Activated CD4-positive, alpha-beta T cell treated with anti-CD3 and anti-CD28 coated beads, Interleukin-2, amount 10 ng/mL, durations not matched to agents 7 days and 5 days (primary cell): ENCODE results near the gene C10orf62. TPM values are rescaled to one million over a fixed set of nuclear protein-coding genes. Genes with fewer than 3 reads are reported as not detected.
"Not testable (repeated sequence)": the region's sequence is repeated elsewhere in the genome, so short reads cannot be mapped to it uniquely, and the experiment has no call there.

Experiments used
- CTCF ChIA-PET: fragments of 350-600 bp; sonication (Branson Sonifier 250); formaldehyde crosslinking; loops from one replicate; lab custom pipeline; 2021; ENCODE audit warnings: antibody characterized with exemption; lab: Charles Lee
- POLR2A ChIA-PET: fragments of 350-600 bp; sonication (Branson Sonifier 250); formaldehyde crosslinking; loops from one replicate; lab custom pipeline; 2021; ENCODE audit warnings: antibody characterized with exemption; lab: Charles Lee
- DNase-seq: peaks from one replicate; pipeline ENCODE4 v3.0.0-alpha.2; 2020
- H3K27ac Mint-ChIP-seq: one replicate; pipeline ENCODE4 v1.8.0; 2021; ENCODE audit warnings: mild to moderate bottlenecking, moderate library complexity, mixed read lengths
- H3K27me3 Mint-ChIP-seq: one replicate; pipeline ENCODE4 v1.8.0; 2021; ENCODE audit warnings: mixed read lengths
- H3K36me3 Mint-ChIP-seq: one replicate; pipeline ENCODE4 v1.8.0; 2021; ENCODE audit warnings: low read depth, mixed read lengths
- H3K4me1 Mint-ChIP-seq: one replicate; pipeline ENCODE4 v1.8.0; 2021; ENCODE audit warnings: mixed read lengths
- H3K4me3 Mint-ChIP-seq: one replicate; pipeline ENCODE4 v1.8.0; 2021; ENCODE audit warnings: mild to moderate bottlenecking, moderate library complexity, mixed read lengths
- H3K9me3 Mint-ChIP-seq: one replicate; pipeline ENCODE4 v1.8.0; 2021; ENCODE audit warnings: mixed read lengths
- total RNA-seq, 2 experiments: library from RNA; stranded (reverse); gene quantifications; one replicate each; pipeline ENCODE4 v1.2.3, GENCODE V29; 2021

The C10orf62 gene
- total RNA-seq, 2 experiments from 2014 or later = not detected

DNA sequence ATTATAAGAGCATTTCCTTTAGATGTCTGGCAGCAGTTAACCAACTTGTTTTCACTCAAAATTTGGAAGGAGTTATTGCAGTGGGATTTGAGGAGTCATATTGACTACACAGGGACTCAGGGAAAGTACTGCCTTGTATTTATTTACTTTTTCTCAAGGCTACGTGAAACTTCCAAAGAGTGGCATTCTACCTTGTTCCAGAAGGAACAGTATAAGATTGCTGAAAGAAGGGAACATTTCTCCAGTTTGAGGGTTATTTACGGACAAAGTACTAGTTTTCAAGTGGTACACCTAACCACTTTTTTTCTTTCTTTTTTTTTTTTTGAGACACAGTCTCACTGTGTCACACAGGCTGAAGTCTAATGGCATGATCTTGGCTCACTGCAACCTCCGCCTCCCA is 38.7 kb downstream of the C10orf62 start:
- POLR2A ChIA-PET = no interaction called here
- no peak for DNase-seq
- Mint-ChIP-seq H3K27ac (no peak overlapping the region), H3K4me3 (no peak overlapping the region), H3K9me3 (no peaks in the 10 kb centered on the region), H3K27me3 (no peaks in the 10 kb centered on the region), H3K4me1 (peaks cover 11% of the 10 kb centered on the region), H3K36me3 (peaks cover under 1% of the 10 kb centered on the region)
- CTCF ChIA-PET = no interaction called here

DNA sequence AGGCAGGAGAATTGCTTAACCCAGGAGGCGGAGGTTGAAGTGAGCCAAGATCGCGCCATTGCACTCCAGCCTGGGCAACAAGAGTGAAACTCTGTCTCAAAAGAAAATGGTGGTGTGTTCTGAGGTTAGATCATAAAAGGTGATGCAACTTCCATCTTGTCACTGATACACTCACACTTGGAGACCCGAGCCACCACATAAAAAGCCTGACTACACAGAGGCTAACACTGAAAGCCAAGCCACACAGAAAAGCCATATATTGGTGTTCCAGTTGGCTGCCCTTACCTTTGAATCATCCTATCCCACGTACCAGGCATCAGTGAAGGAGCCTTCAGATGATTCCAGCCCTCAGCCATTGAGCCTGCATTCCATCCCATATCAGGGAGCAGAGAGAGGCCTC is 39.8 kb downstream of the C10orf62 start:
- no peak overlapping the region for H3K27ac Mint-ChIP-seq

GRCh38 chr10:97631098-97631497 is 41.6 kb downstream of the C10orf62 start:
- no peak overlapping the region for H3K4me3 Mint-ChIP-seq
- H3K36me3 Mint-ChIP-seq = peaks cover 2% of the 10 kb centered on the region
- ChIA-PET POLR2A (no interaction called here), CTCF (no interaction called here)
- H3K4me1 Mint-ChIP-seq = peaks cover 18% of the 10 kb centered on the region
- no peaks in the 10 kb centered on the region for H3K9me3 Mint-ChIP-seq
- no peaks in the 10 kb centered on the region for H3K27me3 Mint-ChIP-seq
- no peak overlapping the region for H3K27ac Mint-ChIP-seq
- no peak for DNase-seq

More for the DNA sequence above, 39.8 kb downstream of the C10orf62 start:
- no peak for DNase-seq
- H3K4me1 Mint-ChIP-seq = peaks cover 18% of the 10 kb centered on the region
- ChIA-PET POLR2A (no interaction called here), CTCF (no interaction called here)
- H3K27me3 Mint-ChIP-seq = no peaks in the 10 kb centered on the region
- H3K4me3 Mint-ChIP-seq = no peak overlapping the region
- H3K36me3 Mint-ChIP-seq = peaks cover 2% of the 10 kb centered on the region
- H3K9me3 Mint-ChIP-seq = no peaks in the 10 kb centered on the region

- CTCF ChIA-PET = no interaction called here
- POLR2A ChIA-PET = no interaction called here
Observed at GRCh38 chr10:97632949-97633884, 43.7 kb downstream of the C10orf62 start, which contains the start of gene MORN4. Gene MORN4 (minus strand): TSS chr10:97633500. CDS start chr10:97619653, 13,847 bp downstream.

GRCh38 chr10:97633921-97634320 is 44.4 kb downstream of the C10orf62 start:
- peak overlapping the region; percentile 93 for H3K4me3 Mint-ChIP-seq
- no peaks in the 10 kb centered on the region for H3K27me3 Mint-ChIP-seq
- no peak for DNase-seq
- H3K4me1 Mint-ChIP-seq = peaks cover 18% of the 10 kb centered on the region
- H3K9me3 Mint-ChIP-seq = no peaks in the 10 kb centered on the region
- POLR2A ChIA-PET = no interaction called here
- H3K36me3 Mint-ChIP-seq = peaks cover 2% of the 10 kb centered on the region
- H3K27ac Mint-ChIP-seq = peak overlapping the region; percentile 87
- CTCF ChIA-PET = no interaction called here

More at GRCh38 chr10:97632949-97633884, 43.7 kb downstream of the C10orf62 start, which contains the start of gene MORN4:
- H3K36me3 Mint-ChIP-seq = peaks cover 2% of the 10 kb centered on the region
- H3K4me3 Mint-ChIP-seq = peak within 1 kb of the TSS; percentile 93
- H3K9me3 Mint-ChIP-seq = no peaks in the 10 kb centered on the region
- peaks cover 18% of the 10 kb centered on the region for H3K4me1 Mint-ChIP-seq
- peak within 1 kb of the TSS; percentile 87 for H3K27ac Mint-ChIP-seq
- no peaks in the 10 kb centered on the region for H3K27me3 Mint-ChIP-seq
- DNase-seq = peak; percentile 94

DNA sequence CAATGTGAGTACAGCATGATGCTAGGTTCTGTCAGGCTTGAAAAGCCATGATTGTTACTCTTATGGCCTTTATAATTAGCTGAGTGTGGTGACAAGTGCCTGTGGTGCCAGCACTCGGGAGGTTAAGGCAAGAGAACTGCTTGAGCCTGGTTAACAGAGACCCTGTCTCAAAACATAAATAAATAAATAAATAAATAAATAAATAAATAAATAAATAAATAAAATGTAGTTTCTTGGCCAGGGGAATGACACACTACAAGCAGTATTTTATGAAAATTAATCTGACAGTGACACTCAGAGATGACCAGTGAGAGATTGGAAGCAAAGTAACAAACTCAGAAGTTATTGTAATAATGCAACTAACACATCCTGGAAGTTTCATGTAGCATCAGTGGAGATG is 46.1 kb downstream of the C10orf62 start:
- Mint-ChIP-seq H3K4me1 (peaks cover 22% of the 10 kb centered on the region), H3K36me3 (peaks cover 2% of the 10 kb centered on the region), H3K9me3 (no peaks in the 10 kb centered on the region), H3K27me3 (no peaks in the 10 kb centered on the region), H3K4me3 (no peak overlapping the region), H3K27ac (no peak overlapping the region)
- POLR2A ChIA-PET = no interaction called here
- CTCF ChIA-PET = no interaction called here
- no peak for DNase-seq

- CTCF ChIA-PET = interaction anchor here (1.1 kb wide), 1 partner anchor 179 kb away, joined by 3 read pairs; no protein-coding TSS in a partner anchor
- H3K27me3 Mint-ChIP-seq, DNase-seq, H3K36me3 Mint-ChIP-seq, H3K9me3 Mint-ChIP-seq, H3K4me3 Mint-ChIP-seq, POLR2A ChIA-PET, H3K27ac Mint-ChIP-seq: not testable (repeated sequence)
- H3K4me1 Mint-ChIP-seq = peaks cover 24% of the 10 kb centered on the region
Observed at GRCh38 chr10:97639090-97639489, 49.6 kb downstream of the C10orf62 start.

GRCh38 chr10:97640174-97640867 is 50.8 kb downstream of the C10orf62 start, which contains the start of gene PI4K2A:
Gene PI4K2A (plus strand): TSS chr10:97640671. CDS start chr10:97640743, 72 bp downstream.
- Mint-ChIP-seq H3K9me3 (no peaks in the 10 kb centered on the region), H3K27me3 (no peaks in the 10 kb centered on the region), H3K4me3 (peak within 1 kb of the TSS; percentile 94), H3K4me1 (peaks cover 24% of the 10 kb centered on the region), H3K36me3 (peaks cover 10% of the 10 kb centered on the region), H3K27ac (peak within 1 kb of the TSS; percentile 95)
- CTCF ChIA-PET = interaction anchor here (0.6 to 1.9 kb wide), 4 partner anchors 25 to 1571 kb away, joined by 3 to 4 read pairs (median 4); no protein-coding TSS in a partner anchor
- peak; percentile 100 for DNase-seq
- POLR2A ChIA-PET = interaction anchor here (0.5 to 0.7 kb wide), 3 partner anchors 9 to 249 kb away, joined by 3 to 4 read pairs (median 3); no protein-coding TSS in a partner anchor

Other genes starting within 250 kb of the C10orf62 start
- 10 to 100 TPM; 20.1 to 21.6 TPM for gene RRP12, start 188.4 kb upstream of the C10orf62 start, total RNA-seq
- 100 to 1,000 TPM; 380 to 406 TPM for gene PGAM1, start 163.5 kb upstream of the C10orf62 start, total RNA-seq
- 10 to 100 TPM; 45.5 to 50.0 TPM for gene EXOSC1, start 143.7 kb upstream of the C10orf62 start, total RNA-seq
- 10 to 100 TPM; 38.5 to 39.3 TPM for gene ZDHHC16, start 143.5 kb upstream of the C10orf62 start, total RNA-seq
- 10 to 100 TPM; 64.7 to 68.6 TPM for gene MMS19, start 91.3 kb upstream of the C10orf62 start, total RNA-seq
- gene UBTD1, start 90.8 kb upstream of the C10orf62 start, total RNA-seq = under 1 TPM; 0.50 to 0.72 TPM
- gene ANKRD2, start 16.9 kb upstream of the C10orf62 start, total RNA-seq = under 1 TPM in 1 of 2 experiments, not detected in 1; 0.37 TPM
- not detected for gene HOGA1, start 5.3 kb upstream of the C10orf62 start, total RNA-seq
- 1 to 10 TPM; 1.2 to 1.3 TPM for gene MORN4, start 43.8 kb downstream of the C10orf62 start, total RNA-seq
- gene PI4K2A, start 51.0 kb downstream of the C10orf62 start, total RNA-seq = 10 to 100 TPM in 1 of 2 experiments, 1 to 10 TPM in 1; 9.9 to 10.1 TPM
- gene AVPI1, start 97.5 kb downstream of the C10orf62 start, total RNA-seq = under 1 TPM; 0.58 to 0.94 TPM
- 1 to 10 TPM; 1.3 to 1.8 TPM for gene MARVELD1, start 124.0 kb downstream of the C10orf62 start, total RNA-seq
- 10 to 100 TPM; 23.9 to 31.9 TPM for gene ZFYVE27, start 147.4 kb downstream of the C10orf62 start, total RNA-seq
- gene SFRP5, start 182.3 kb downstream of the C10orf62 start, total RNA-seq = not detected